Peyer's patch (tissue), 4 donors: ENCODE results near the gene MIDN.

Experiments used
- CTCF ChIP-seq, 6 experiments: fragments of 450-650 bp in 4 of 6; fragments of 200-600 bp in 2 of 6; sonication (generic) in 1 of 6; IDR thresholded peaks; one replicate each; pipeline ENCODE4 v1.5.1; 2017 to 2019; ENCODE audit warnings: antibody characterized with exemption in 6 of 6, mild to moderate bottlenecking in 3 of 6, moderate library complexity in 1 of 6
- POLR2A ChIP-seq, 2 donors: fragments of 450-650 bp; IDR thresholded peaks; one replicate each; pipeline ENCODE4 v1.5.1; 2017; ENCODE audit warnings: antibody characterized with exemption in 2 of 2, mild to moderate bottlenecking in 2 of 2, moderate library complexity in 2 of 2

- no peak for TF ChIP-seq CTCF (IDR thresholded peaks at IDR 0.05)
- TF ChIP-seq POLR2A (IDR thresholded peaks at IDR 0.05): no peak
These were observed 49.9 kb downstream of the MIDN start for GRCh38 chr19:1298235-1298634.
